GM19324 (cell line): ENCODE results near the gene AZIN2.
A peak's percentile ranks its signal among the peaks of the same experiment; 100 is the strongest.
"Not testable (repeated sequence)": the region's sequence is repeated elsewhere in the genome, so short reads cannot be mapped to it uniquely, and the experiment has no call there.

Source experiments
- ATAC-seq: cut with Tn5 transposase; IDR thresholded peaks from one replicate; pipeline ENCODE4 v1.9.1; 2021; ENCODE audit warnings: mild to moderate bottlenecking, moderate library complexity; ENCODE audit not compliant: unreplicated experiment, low FRiP score

The AZIN2 gene

DNA sequence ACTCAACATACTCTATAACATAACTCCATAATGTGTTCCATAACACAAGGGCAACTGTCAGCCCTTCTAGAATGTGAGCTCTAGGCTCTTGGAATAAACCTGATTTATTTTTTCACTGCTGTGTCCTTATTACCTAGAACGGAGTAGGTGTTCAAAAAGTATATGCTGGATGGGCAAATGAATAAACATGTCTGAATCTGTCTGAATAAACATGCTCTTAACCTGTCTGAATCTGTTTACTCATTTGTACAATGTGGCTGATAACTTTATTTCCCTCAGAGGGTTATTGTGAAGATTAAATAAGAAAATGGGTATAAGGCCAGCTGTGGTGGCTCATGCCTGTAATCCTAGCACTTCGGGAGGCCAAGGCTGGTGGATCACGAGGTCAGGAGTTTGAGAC, 42.3 kb downstream of the AZIN2 start:
- no peak for ATAC-seq

DNA sequence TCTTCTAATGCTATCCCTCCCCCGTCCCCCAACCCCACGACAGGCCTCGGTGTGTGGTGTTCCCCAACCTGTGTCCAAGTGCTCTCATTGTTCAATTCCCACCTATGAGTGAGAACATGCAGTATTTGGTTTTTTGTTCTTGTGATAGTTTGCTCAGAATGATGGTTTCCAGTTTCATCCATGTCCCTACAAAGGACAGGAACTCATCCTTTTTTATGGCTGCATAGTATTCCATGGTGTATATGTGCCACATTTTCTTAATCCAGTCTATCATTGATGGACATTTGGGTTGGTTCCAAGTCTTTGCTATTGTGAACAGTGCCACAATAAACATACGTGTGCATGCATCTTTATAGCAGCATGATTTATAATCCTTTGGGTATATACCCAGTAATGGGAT, 43.7 kb downstream of the AZIN2 start:
- ATAC-seq, result not testable (repeated sequence)

DNA sequence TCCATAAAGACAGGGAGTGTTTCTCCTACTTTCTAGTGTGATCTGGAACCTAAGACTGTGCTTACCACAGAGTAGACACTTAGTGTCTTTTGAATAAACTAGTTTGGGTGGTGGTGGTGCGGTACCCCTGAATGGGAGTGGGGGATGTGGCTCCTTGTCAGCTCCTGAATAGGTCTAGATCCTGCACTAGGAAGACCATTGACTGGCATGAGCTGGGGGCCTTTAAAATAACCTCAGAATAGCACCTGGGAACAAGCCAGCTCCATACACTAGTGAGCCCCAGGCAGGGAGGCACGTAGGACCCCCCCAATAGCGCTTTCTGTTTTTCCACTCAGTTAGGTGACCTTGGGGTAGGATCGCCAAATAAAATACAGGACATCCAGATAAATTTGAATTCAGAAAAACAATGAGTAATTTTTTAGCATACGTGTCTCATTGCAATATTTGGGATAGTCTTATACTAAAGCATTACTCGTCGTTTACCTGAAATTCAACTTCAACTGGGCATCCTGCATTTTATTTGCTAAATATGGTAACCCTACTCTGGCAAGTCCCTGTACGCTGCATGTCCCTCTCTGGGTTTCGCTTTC, 45.6 kb downstream of the AZIN2 start:
- ATAC-seq, result no peak

DNA sequence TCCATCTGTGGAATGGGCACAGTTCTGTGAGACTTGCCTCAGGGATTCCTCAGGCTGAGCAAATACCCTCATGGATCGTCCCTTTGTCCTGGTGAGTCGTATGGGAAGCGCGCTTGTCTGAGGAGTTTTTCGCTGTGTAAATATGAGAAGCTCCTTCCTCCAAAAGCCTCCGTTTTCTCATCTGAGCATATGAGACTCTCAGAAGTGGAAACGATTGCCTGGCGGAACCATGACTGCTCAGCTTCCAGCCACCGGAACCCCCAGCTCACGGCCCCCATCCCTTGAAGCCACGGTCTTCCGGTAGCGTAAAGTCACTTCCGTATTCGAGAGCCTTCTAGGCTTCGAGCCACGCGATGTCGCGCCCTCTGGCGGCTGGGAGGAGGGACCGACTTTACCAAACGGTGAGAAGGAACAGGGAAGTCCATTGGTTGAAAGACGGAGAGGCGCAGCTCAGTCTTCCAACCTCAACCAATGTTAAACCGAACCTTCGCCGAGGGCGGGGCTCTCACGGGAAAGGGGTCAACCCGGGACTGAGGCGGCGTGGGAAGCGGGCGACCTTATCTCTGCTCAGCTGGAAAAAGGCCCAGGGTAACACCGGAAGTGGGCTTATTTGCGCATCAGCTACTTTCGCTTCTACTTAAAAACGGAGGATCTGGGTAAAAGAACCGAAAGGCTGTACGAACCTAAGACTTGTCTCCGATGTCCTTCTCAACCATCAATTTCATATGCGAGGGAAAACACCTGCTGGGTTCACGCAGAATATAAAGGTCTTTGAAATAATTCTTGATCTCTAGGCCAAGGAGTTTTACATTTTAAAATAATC, 46.3 kb downstream of the AZIN2 start:
- peak; percentile 97 for ATAC-seq

DNA sequence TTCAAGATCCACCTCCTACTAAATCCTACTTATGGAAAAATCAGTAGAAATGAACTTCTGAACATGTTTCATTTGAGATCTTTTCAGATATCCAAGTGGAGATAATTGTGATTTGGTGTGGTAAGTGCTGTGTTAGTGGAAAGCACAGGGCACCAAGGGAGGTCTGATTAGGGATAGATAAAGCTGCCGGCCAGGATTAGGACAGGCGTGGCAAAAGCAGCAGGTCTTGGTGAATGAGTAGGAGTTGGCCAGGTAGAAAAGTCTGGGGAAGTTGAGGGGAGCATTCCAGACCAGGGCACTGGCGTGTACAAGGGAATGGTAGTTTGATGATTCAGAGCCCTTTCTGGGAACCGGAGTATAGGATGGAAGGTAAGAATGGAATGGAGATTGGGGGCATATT, 47.8 kb downstream of the AZIN2 start:
- no peak for ATAC-seq

DNA sequence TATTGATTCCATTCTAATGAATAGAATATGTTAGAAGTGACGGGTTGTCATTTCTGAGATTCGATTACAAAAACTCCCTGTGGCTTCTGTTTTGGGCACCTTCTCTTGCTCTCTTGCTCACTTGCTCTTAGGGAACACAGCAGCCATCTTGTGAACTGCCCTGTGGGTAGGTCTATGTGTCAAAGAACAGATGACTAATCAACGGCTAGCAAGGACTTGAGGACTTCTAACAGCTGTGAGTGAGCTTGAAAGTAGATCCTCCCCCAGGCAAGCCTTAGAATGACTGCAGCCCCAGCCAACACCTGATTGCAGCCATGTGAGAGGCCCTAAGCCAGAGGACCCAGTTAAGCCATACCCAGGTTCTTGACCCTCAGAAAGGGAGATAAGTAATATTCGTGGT, 49.3 kb downstream of the AZIN2 start:
- no peak for ATAC-seq

DNA sequence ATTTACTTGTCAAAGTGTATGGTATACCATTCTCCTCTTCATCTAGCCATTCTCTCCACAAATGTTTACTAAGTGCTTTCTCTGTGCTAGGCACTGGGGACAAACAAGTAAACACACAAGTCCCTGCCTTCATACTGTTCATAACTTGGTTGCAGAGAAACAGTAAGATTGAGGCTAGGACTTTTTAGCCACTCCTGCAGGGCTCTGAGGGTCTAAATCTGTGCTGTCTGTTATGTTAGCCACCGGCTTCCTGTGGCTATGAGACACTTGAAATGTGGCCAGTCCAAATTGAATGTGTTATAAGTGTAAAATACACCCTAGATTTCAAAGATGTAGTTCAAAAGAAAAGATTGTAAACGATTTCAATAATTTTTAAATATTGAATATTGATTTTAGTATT, 50.2 kb downstream of the AZIN2 start:
- ATAC-seq, result no peak

DNA sequence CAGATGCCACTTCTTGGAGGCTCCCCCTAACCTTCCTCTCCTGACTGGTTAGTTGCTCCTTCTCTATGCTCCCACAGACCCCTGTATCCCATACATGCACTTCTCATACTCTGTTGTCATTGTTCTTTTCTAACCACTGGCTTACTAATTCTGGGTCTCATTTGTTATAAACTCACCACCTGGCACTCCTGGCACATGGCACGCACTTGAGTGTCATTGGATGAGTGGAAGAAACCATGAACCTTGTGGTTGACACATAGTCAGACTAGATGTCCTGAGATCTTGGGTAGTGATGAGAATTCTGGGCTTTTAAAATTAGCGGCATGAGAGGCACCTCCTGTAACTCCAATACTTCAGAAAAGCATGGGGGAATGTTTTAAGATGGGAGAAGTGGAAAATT, 51.6 kb downstream of the AZIN2 start:
- no peak for ATAC-seq

DNA sequence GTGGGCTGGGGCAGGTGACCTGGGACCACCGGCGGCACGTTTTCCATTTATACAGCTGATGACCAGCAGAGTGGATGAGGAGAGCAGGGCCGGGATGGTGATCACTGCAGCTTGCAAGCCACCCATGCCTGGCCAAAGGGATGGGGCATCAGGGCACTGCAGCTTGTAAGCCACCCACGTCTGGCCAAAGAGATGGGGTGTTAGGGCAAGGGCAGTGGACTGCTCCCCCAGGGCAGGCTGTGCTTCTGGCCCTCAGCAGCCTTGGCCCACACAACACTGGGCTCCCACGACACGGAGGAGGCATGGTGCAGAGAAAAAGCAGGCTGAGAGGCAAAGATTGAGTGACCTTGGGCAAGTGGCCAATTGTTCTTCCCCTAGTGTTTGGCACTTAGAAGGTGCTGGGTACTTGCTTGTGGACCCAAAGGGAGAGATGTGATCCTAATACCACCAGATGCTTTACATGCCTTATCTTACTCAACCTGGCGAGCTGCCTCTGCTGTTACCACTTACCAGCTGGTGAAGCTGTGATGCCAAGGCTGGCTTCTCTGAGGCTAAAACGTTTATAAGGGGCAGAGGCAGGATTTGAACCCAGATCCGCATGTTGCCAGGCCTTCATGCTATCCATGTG, 52.6 kb downstream of the AZIN2 start:
- ATAC-seq, result no peak

DNA sequence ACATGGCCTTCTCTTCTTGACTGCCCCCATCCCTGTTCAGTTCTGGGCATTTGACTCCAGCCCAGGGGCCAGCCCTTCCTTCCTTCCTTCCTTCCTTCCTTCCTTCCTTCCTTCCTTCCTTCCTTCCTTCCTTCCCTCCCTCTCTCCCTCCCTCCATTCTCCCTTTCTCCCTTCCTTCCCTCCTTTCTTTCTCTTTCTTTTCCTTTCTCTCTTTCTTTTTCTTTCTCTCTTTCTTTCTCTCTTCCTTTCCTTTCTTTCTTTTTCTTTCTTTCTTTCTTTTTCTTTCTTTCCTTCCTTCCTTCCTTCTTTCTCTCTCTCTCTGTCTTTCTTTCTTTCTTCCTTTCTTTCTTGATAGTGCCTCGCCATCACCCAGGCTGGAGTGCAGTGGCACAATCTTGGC, 55.1 kb downstream of the AZIN2 start:
- ATAC-seq, result not testable (repeated sequence)

DNA sequence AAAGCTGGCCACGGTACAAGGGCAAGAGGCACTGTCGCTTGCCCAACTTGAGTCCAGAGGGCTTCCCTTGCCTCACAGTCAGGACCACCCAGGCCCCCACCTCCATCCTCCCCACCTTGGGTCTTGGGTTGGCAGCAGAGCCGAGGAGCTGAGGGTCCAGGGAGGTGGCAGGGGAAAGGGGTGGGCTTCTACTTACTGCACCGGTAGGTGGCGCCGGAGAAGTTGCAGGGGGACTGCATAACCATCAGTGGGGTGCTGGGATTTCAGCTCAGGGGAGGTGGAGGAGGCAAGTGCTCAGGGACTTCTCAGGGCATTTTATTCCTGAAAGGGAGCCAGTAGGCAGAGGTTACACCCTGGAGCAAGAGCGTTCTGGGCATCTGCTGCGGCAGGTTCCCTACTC, 56.8 kb downstream of the AZIN2 start:
- ATAC-seq, result no peak

DNA sequence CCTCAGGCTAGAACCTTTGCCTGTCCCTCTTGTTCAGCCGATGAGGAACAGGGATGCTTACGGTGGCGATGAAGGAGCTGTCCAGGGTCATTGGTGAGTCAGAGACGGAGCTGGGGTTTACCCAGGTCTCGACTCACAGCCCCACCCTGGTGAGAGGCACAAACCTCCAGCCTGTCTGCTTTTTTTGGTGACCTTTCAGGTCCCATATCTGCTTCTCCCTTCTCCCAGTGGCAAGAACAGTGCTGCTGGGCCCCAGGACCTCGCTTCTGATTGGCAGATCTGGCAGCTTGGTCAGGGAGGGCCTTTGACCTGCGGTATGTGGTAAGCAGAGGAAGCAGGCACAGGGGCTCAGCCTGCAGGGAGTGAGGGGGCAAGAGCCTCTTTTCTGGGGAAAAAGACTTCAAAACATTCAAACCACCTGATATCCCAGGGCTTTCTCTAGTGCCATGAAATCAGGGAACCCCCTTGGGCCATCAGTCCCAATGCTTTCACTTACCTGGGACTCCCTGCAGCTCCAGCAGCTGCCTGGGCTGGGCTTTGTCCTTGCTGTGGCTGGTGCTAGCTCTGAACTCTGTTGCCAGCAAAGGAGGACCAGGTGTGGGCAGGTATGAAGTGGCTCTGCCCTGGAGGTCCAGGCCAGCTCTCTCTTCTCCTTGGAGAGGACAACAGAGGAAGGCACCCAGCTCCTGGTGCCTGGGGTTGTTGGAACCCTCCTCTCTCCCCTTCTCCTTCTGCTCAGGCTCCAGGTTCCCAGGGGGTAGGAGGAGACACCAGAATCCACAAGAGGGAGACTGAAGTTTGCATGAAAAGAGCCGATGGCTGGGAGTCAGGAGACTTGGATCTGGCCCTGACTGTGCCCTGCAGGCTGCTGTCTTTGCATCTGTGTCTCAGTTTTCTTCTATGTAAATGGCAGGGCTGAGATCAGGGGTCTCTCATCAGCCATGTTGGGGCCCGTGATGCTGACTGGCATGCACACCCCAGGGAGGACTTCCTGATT, 59.5 kb downstream of the AZIN2 start:
- ATAC-seq, result no peak

DNA sequence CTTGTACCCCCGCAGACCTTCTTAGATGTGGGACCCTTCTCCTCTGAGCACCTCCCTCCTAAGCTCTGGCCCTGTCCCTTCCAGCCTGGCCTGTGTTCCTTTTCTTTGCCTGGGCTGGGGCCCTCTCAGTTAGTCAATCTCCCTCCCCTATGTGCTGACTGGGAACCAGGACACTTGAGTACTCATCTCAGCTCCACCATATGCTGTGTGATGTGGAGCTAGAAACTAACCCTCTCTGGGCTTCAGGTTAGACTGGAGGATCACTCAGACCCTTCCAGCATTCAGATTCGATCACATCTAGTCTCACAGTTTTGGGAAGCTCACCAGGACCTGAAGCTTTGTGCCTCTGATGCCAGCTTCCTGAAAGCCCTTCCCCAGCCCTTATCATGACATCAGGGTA, 60.3 kb downstream of the AZIN2 start:
- no peak for ATAC-seq

DNA sequence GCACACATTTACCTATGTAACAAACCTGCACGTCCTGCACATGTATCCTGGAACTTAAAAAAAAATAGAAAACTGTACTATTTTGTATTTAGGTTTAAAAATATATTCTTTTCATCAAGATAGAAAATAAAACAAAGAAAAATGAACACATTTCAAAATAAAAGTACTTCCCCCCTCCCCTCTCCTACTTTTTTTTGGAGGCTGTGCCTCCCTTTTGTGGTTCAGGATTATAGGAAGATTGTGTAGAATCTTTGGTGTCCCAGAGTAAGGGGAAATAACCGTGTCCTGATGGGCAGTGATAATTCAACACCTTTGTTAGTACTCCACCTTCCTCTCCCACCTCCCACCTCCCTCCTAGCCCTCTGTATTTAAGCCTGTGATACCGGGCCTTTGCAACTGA, 60.8 kb downstream of the AZIN2 start:
- no peak for ATAC-seq

DNA sequence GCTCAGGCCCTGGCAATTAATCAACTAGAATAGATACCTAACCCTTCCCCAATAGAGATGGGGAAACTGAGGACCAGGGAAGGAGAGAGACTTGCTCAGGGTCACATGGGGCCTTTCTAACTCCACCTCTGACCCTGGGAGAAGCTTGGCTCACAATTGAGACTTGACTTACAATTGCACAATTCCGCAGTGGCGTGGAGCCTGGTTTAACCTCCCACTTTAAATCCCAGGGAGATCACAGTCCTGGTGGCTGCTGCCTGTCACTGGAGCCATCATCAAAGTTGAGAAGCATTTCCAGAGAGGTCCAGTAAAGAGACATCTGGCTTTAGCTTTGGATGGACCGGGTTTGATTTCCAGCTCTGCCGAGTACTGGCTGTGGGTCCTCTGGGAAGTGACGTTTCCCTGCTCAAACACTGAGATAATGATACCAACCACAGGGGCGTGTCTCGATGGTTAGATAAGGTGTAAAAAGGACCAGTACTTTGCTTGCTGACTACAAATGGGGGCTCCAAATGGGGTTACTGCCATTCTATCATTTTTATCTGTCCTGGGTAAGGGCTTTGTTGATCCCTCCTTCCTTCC, 61.6 kb downstream of the AZIN2 start:
- no peak for ATAC-seq

DNA sequence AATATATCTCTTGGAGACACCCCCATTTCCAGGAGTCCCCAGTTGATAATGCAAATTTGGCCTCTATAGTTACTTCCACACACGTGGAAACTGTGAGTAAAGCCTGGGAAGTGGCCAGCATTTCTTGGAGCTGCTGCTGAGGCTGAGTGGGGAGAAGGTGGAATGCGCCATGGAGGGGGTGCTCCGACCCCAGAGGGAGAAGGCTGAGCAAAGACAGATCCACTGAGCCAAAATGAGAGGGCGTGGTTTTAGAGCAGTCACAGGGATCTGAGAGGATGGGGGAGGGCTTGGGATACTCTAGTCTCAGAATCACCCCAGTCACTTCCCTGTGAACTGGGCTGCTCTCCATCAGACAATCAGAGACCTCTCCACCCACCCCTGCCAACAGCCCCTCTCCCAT, 62.2 kb downstream of the AZIN2 start:
- ATAC-seq, result no peak

DNA sequence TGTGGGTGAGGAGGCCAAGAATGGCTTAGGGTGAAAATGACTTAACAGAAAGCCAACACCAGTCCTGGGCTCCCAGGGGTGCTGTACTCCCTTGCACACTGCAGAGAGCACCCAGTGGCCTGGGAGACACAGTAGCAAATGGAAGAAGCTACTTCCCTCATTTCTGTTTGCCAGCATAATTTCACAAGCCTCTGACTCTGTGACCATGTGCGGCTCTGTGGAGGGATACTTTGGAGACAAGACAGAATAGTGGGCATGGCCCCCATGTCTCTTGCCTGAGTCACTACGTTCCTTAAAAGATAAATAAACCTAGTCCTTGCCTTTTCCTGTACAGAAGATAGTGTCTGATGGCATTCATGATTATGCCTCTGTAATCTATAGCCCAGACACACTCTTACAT, 62.7 kb downstream of the AZIN2 start:
- ATAC-seq, result no peak

DNA sequence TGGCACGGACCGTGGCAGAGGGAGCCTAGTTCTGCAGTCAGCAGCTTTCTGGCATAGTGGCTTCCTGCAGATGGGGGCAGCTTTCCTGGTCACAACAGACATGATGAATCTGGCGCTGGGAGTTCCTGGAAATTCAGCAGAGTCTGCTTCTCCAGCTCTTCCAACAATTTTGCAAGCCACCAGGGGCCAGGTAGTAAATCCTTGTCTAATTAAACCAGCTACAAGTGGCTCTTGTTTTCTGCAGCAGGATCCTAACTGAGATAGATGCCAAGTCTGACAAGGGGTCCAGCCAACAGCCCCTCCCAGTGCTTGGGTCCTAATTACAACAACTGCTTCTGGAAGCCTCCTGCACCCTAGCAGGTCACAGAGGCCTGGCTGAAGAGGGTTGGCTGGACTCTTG, 65.0 kb downstream of the AZIN2 start:
- ATAC-seq, result no peak

DNA sequence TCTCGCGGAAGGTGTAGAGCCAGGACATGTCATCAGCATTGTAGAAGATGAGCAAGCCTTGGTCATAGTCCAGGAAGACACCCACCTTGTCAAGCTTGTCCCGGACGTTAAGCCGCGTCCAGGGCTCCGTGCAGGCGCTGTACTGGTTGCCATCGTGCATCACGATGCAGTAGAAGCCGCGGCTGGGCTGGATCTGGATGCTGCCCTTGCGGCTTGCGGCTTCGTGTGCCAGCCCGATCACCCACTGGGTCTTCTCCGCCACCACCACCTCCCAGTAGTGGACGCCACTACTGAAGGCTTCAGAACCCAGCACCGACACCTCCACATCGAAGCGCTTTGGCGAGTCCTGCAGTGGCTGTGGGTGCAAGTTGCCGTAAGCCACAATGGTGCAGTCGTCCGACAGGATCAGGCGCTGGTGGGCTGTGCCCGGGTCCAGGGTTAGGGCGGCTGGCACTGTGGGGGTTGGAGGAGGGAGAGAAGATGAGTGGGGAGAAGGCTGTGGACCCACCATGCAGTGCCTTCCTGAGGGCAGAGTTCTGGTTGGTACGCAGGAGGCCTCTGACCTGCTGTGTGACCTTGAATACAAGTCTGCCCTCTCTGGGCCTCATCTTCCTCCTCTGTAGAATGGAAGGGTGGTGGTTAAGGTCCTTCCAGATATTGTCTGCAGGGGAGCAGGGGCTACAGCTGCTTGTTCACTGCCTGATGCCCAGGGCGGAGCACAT, 66.5 kb downstream of the AZIN2 start:
- no peak for ATAC-seq

DNA sequence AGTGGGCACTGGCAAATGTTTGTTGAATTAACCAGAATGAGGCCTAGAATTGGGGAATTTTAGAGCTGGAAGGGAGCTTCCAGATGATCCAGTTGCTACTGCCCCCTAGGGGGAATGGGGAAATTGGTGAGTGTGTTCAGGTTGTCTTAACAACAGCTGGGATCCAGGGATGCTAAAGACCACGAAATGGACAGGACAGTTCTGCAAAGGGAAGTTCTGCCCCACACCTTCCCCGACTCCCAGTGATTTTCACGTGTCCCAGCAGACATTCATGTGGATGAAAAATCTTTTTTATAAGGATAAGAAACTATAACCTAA, 67.0 kb downstream of the AZIN2 start:
- ATAC-seq, result no peak
